K562 (cell line): Measurements from ENCODE around the gene SIX1. TPM values are rescaled to one million over a fixed set of nuclear protein-coding genes. Genes with fewer than 3 reads are reported as not detected.

Source experiments
- ATAC-seq: fragments of 200-7000 bp; cut with Tn5 transposase; 3 replicates; pipeline ENCODE4 v1.9.1; 2020; ENCODE audit warnings: moderate library complexity
- BruUV-seq: library from RNA; stranded (reverse); fragments of 400-500 nt; replicated peaks from 2 replicates; lab custom pipeline; 2021; lab: Mats Ljungman, UMichigan
- CTCF ChIA-PET: fragments of 300-600 bp; formaldehyde crosslinking; extraction: SDS; loops from one replicate; lab custom pipeline; 2021; ENCODE audit warnings: low intra/inter-chr PET ratio; lab: Yijun Ruan, JAX
- POLR2A ChIA-PET: fragments of 300-600, 350-650 bp; sonication (Branson Sonifier 250); formaldehyde crosslinking; extraction: SDS; loops from one replicate; lab custom pipeline; 2021; ENCODE audit warnings: antibody characterized with exemption, inconsistent platforms; lab: Yijun Ruan, JAX
- DNase-seq, 4 experiments: peaks; one replicate each; pipeline versions ENCODE4 v3.0.0 to v3.0.0-alpha.2; 2011 to 2018; ENCODE audit warnings: low spot score in 3 of 4, mixed read lengths in 3 of 4; ENCODE audit errors: extremely low read depth in 1 of 4
- FAIRE-seq: peaks from 2 replicates; lab custom pipeline; 2011; peaks lifted over from hg19 to GRCh38; lab: Jason Lieb, UNC
- H2AFZ ChIP-seq: 2 replicates; pipeline ENCODE4 v1.6.0; 2011; ENCODE audit warnings: low read depth, low read length, control low read depth, inconsistent platforms
- H3K27ac ChIP-seq: fragments of 200-600 bp; 3 replicates; pipeline ENCODE4 v1.8.0; 2011; ENCODE audit warnings: low read depth, mild to moderate bottlenecking, control low read depth, inconsistent platforms, low read length, moderate library complexity, mixed read lengths; ENCODE audit errors: extremely low read depth
- H3K27me3 ChIP-seq, 2 experiments: fragments of 300-600 bp in 1 of 2; 2 replicates in 1 of 2; 3 replicates in 1 of 2; pipeline versions ENCODE4 v1.6.0 to v1.8.0; 2011; ENCODE audit warnings: inconsistent platforms in 2 of 2, low read length in 2 of 2, mild to moderate bottlenecking in 1 of 2, mixed read lengths in 1 of 2, moderate library complexity in 1 of 2; ENCODE audit not compliant: control insufficient read depth in 2 of 2, insufficient read depth in 2 of 2
- H3K36me3 ChIP-seq: fragments of 300-600 bp; 3 replicates; pipeline ENCODE4 v1.8.0; 2011; ENCODE audit warnings: mild to moderate bottlenecking, low read length, inconsistent platforms; ENCODE audit not compliant: control insufficient read depth, insufficient read depth
- H3K4me1 ChIP-seq, 2 experiments: fragments of 200-600 bp in 1 of 2; replicated peaks in 1 of 2; 2 replicates in 1 of 2; 3 replicates in 1 of 2; pipeline versions ENCODE4 v1.5.1 to v1.8.0; 2011; ENCODE audit warnings: inconsistent platforms in 2 of 2, low read length in 2 of 2, mild to moderate bottlenecking in 1 of 2, mixed read lengths in 1 of 2, moderate library complexity in 1 of 2; ENCODE audit not compliant: control insufficient read depth in 2 of 2, insufficient read depth in 2 of 2
- H3K4me2 ChIP-seq: 2 replicates; pipeline ENCODE4 v1.6.1; 2011; ENCODE audit warnings: low read length, control low read depth, inconsistent platforms, mixed read lengths; ENCODE audit not compliant: insufficient read depth
- H3K4me3 ChIP-seq: fragments of 200-600 bp; sonication (generic), shearing (Covaris generic); 2 replicates; pipeline ENCODE4 v1.5.1; 2016; ENCODE audit warnings: control low read depth, inconsistent platforms
- H3K79me2 ChIP-seq: fragments of 200-600 bp; 3 replicates; pipeline ENCODE4 v1.8.0; 2011; ENCODE audit warnings: low read length, inconsistent platforms; ENCODE audit not compliant: control insufficient read depth, insufficient read depth
- H3K9ac ChIP-seq, 2 experiments: 2 replicates each; pipeline versions ENCODE4 v1.6.0 to v1.6.1; 2011; ENCODE audit warnings: low read depth in 2 of 2, low read length in 2 of 2, control low read depth in 1 of 2, inconsistent platforms in 1 of 2, mild to moderate bottlenecking in 1 of 2, mixed read lengths in 1 of 2; ENCODE audit not compliant: insufficient read depth in 1 of 2
- H3K9me1 ChIP-seq: one replicate; pipeline ENCODE4 v1.6.0; 2011; ENCODE audit warnings: inconsistent platforms, mild to moderate bottlenecking, low read length, moderate library complexity; ENCODE audit not compliant: control insufficient read depth, insufficient read depth
- H3K9me3 ChIP-seq: replicated peaks from 2 replicates; pipeline ENCODE4 v1.5.1; 2011; ENCODE audit warnings: low read depth, low read length, inconsistent platforms; ENCODE audit not compliant: control insufficient read depth, insufficient read depth
- H4K20me1 ChIP-seq: replicated peaks from 2 replicates; pipeline ENCODE4 v1.6.1; 2011; ENCODE audit warnings: low read length, inconsistent platforms, mixed read lengths; ENCODE audit not compliant: control insufficient read depth, insufficient read depth
- HMGN3 ChIP-seq: IDR thresholded peaks from 2 replicates; pipeline ENCODE4 v1.6.1; 2011; ENCODE audit warnings: borderline replicate concordance, low read depth, mild to moderate bottlenecking, mixed read lengths, low read length; ENCODE audit not compliant: insufficient read length; ENCODE audit errors: extremely low read depth
- MNT ChIP-seq, 2 experiments: fragments of 450-650 bp; conservative IDR thresholded peaks; 2 replicates each; pipeline ENCODE4 v1.6.1; 2017; ENCODE audit warnings: mild to moderate bottlenecking in 2 of 2, moderate library complexity in 2 of 2
- USF2 ChIP-seq: sonication (generic); formaldehyde crosslinking; IDR thresholded peaks from 2 replicates; pipeline ENCODE4 v1.5.0; 2020; ENCODE audit warnings: missing genetic modification reagents
- WGBS: fragments of 100-300 bp; shearing (Covaris generic); methylation state at CpG from one replicate; pipeline ENCODE4 v1.1.6; 2016; ENCODE audit warnings: low coverage, mixed read lengths; ENCODE audit not compliant: insufficient coverage; ENCODE audit errors: missing lambda C conversion rate; 5-methylcytosine and 5-hydroxymethylcytosine counted together
- in situ Hi-C: fragments of 300-500 bp; cut with MboI; formaldehyde crosslinking; loops from 4 replicates; pipeline ENCODE4 v1.15.0; 2018; ENCODE audit warnings: inconsistent platforms, mixed read lengths
- intact Hi-C: fragments of 100-400 bp; cut with micrococcal nuclease; formaldehyde crosslinking; loops from 2 replicates; pipeline ENCODE4 v1.14.2; 2022
- polyA plus RNA-seq, 8 experiments: library from polyadenylated mRNA; depleted of rRNA in 4 of 8; stranded (reverse) in 5 of 8; unstranded in 3 of 8; fragments of >200 nt; fragmentation: Nextera tagmentation in 2 of 8; fragmentation: Illumina TruSeq in 1 of 8; extraction: Ambion mirVana in 2 of 8; extraction: Trizol in 1 of 8; gene quantifications; 2 replicates each; pipeline versions ENCODE4 v1.2.1 to v1.2.3, GENCODE V29; 2011 to 2014; ENCODE audit warnings: inconsistent platforms in 1 of 8, missing spikeins in 1 of 8
- total RNA-seq, 7 experiments: library from RNA; depleted of rRNA in 6 of 7; stranded (reverse); fragments of >200 nt in 6 of 7; fragmentation: Illumina TruSeq in 2 of 7; extraction: Trizol in 2 of 7; gene quantifications; 2 replicates each; pipeline versions ENCODE4 v1.2.1 to v1.2.3, GENCODE V29; 2011 to 2021; ENCODE audit warnings: low replicate concordance in 1 of 7

The SIX1 gene
- total and polyA plus RNA-seq, 9 of the 15 experiments (the other 6 are each of a cell fraction or from before 2014, with no cell fraction given): 0.27 to 0.80 (median 0.45) TPM

- intact Hi-C loops: no loop called here
- no peak overlapping the region for H3K4me2 ChIP-seq
- H3K27ac ChIP-seq: no peak overlapping the region
- TF ChIP-seq MNT (conservative IDR thresholded peaks at IDR 0.05) (no peak), HMGN3 (no peak), USF2 (CRISPR knock-in tag) (no peak)
- TF ChIP-seq, all 486 proteins: peak for 0
- no peak for FAIRE-seq
- ATAC-seq: no peak
- H3K9ac ChIP-seq: no peak overlapping the region
- ChIA-PET POLR2A (no interaction called here), CTCF (no interaction called here)
- H3K9me1 ChIP-seq: no peaks in the 10 kb centered on the region
- no peaks in the 10 kb centered on the region for H3K9me3 ChIP-seq
- no TSS peak for BruUV-seq
- no peak overlapping the region for H3K4me3 ChIP-seq
- in situ Hi-C loops: no loop called here
- H3K4me1 ChIP-seq: peaks cover 0 to 7% of the 10 kb centered on the region in 2 experiments; a peak in 2 of 5 replicates
- 36% methylated on average over 16 of the region's 55 CpGs for WGBS
- no peaks in the 10 kb centered on the region for H3K36me3 ChIP-seq
- DNase-seq: no peak
- H4K20me1 ChIP-seq: no peaks in the 10 kb centered on the region
- no peaks in the 10 kb centered on the region for H3K27me3 ChIP-seq
- H2AFZ ChIP-seq: no peak overlapping the region
- no peaks in the 10 kb centered on the region for H3K79me2 ChIP-seq
Observed at GRCh38 chr14:60637479-60638315, 11.6 kb downstream of the SIX1 start.
